ENCODE measurements around the gene FZR1. TPM values are rescaled to one million over a fixed set of nuclear protein-coding genes. Genes with fewer than 3 reads are reported as not detected.

Gene FZR1
- total and polyA plus RNA-seq, 9 of the 15 experiments (the other 6 are each of a cell fraction or from before 2014, with no cell fraction given): 0.18 to 48.0 (median 22.2) TPM

DNA sequence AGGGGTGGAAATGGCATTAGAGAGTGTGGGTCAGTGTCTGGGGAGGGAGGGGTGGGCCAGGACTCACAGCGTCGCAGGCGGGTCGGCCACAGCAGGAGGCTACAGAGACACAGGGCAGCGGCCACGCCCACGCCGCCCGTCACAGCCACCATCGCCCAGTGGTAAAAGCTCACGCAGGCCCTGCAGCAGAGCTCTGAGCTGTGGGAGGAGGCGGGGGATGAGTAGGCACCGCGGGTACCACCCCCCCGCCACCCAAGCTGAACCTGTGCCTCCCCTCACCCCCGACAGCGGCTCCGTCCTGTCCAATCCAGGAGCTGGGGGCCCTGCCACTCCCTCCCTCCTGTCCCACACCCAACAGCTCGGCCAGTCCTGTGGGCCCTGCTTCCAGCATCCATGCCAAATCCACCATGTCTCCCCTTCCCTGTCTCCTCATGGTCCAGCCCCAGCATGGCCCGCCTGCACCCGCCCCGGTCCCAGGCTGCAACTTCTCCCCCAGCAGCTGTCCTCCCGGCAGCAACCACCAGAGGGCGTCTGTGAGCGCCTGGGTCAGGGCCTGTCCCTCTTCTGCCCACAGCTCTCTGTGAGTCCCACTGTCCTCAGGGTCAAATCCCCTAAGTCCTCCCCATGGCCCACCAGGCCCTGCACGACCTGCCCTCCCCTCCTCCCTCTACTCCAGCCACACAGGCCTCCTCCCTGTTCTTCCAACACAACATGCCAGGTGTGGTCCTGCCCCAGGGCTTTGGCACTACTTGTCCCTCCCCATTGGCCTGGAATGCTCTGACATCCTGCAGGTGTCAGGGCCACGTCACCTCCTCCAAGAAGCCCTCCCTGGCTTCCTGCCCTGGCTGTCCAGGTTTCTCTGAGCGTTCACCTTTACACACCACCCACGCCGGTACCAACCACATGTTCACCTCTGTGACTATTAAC lies 38.9 kb downstream of the FZR1 start (continued):
- TF ChIP-seq, protein P1, sequence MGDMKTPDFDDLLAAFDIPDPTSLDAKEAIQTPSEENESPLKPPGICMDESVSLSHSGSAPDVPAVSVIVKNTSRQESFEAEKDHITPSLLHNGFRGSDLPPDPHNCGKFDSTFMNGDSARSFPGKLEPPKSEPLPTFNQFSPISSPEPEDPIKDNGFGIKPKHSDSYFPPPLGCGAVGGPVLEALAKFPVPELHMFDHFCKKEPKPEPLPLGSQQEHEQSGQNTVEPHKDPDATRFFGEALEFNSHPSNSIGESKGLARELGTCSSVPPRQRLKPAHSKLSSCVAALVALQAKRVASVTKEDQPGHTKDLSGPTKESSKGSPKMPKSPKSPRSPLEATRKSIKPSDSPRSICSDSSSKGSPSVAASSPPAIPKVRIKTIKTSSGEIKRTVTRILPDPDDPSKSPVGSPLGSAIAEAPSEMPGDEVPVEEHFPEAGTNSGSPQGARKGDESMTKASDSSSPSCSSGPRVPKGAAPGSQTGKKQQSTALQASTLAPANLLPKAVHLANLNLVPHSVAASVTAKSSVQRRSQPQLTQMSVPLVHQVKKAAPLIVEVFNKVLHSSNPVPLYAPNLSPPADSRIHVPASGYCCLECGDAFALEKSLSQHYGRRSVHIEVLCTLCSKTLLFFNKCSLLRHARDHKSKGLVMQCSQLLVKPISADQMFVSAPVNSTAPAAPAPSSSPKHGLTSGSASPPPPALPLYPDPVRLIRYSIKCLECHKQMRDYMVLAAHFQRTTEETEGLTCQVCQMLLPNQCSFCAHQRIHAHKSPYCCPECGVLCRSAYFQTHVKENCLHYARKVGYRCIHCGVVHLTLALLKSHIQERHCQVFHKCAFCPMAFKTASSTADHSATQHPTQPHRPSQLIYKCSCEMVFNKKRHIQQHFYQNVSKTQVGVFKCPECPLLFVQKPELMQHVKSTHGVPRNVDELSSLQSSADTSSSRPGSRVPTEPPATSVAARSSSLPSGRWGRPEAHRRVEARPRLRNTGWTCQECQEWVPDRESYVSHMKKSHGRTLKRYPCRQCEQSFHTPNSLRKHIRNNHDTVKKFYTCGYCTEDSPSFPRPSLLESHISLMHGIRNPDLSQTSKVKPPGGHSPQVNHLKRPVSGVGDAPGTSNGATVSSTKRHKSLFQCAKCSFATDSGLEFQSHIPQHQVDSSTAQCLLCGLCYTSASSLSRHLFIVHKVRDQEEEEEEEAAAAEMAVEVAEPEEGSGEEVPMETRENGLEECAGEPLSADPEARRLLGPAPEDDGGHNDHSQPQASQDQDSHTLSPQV (IDR thresholded peaks at IDR 0.05): no peak
- TF ChIP-seq ZNF124 (CRISPR knock-in tag; IDR thresholded peaks at IDR 0.05) (no peak), NCOA6 (IDR thresholded peaks at IDR 0.05) (no peak), NR2C1 (IDR thresholded peaks at IDR 0.05) (no peak), NR2C1 (tag; IDR thresholded peaks at IDR 0.05) (no peak), BCOR (IDR thresholded peaks at IDR 0.05) (peak; percentile 91), NCOA4 (IDR thresholded peaks at IDR 0.05; ENCODE audit: partially characterized antibody) (no peak), ZNF444 (CRISPR knock-in tag; IDR thresholded peaks at IDR 0.05) (no peak), FUS (optimal IDR thresholded peaks at IDR 0.05; ENCODE audit: low read depth, low read length) (no peak), DDX20 (tag; IDR thresholded peaks at IDR 0.05; ENCODE audit: low read depth) (no peak), PRMT5 (CRISPR knock-in tag; IDR thresholded peaks at IDR 0.05) (no peak), LEF1 (IDR thresholded peaks at IDR 0.05) (no peak), GATAD2B (IDR thresholded peaks at IDR 0.05; ENCODE audit: borderline replicate concordance) (no peak), GABPB2 (CRISPR knock-in tag; conservative IDR thresholded peaks at IDR 0.05) (no peak), RFX7 (CRISPR knock-in tag; IDR thresholded peaks at IDR 0.05) (no peak)
- TF ChIP-seq, protein P2, sequence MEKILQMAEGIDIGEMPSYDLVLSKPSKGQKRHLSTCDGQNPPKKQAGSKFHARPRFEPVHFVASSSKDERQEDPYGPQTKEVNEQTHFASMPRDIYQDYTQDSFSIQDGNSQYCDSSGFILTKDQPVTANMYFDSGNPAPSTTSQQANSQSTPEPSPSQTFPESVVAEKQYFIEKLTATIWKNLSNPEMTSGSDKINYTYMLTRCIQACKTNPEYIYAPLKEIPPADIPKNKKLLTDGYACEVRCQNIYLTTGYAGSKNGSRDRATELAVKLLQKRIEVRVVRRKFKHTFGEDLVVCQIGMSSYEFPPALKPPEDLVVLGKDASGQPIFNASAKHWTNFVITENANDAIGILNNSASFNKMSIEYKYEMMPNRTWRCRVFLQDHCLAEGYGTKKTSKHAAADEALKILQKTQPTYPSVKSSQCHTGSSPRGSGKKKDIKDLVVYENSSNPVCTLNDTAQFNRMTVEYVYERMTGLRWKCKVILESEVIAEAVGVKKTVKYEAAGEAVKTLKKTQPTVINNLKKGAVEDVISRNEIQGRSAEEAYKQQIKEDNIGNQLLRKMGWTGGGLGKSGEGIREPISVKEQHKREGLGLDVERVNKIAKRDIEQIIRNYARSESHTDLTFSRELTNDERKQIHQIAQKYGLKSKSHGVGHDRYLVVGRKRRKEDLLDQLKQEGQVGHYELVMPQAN (IDR thresholded peaks at IDR 0.05; ENCODE audit: borderline replicate concordance): peak; percentile 38; the same call in 1 of the 2 replicates
- TF ChIP-seq, protein P3, sequence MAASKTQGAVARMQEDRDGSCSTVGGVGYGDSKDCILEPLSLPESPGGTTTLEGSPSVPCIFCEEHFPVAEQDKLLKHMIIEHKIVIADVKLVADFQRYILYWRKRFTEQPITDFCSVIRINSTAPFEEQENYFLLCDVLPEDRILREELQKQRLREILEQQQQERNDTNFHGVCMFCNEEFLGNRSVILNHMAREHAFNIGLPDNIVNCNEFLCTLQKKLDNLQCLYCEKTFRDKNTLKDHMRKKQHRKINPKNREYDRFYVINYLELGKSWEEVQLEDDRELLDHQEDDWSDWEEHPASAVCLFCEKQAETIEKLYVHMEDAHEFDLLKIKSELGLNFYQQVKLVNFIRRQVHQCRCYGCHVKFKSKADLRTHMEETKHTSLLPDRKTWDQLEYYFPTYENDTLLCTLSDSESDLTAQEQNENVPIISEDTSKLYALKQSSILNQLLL (CRISPR knock-in tag; IDR thresholded peaks at IDR 0.05; ENCODE audit: borderline replicate concordance): no peak
- TF ChIP-seq, protein P4, sequence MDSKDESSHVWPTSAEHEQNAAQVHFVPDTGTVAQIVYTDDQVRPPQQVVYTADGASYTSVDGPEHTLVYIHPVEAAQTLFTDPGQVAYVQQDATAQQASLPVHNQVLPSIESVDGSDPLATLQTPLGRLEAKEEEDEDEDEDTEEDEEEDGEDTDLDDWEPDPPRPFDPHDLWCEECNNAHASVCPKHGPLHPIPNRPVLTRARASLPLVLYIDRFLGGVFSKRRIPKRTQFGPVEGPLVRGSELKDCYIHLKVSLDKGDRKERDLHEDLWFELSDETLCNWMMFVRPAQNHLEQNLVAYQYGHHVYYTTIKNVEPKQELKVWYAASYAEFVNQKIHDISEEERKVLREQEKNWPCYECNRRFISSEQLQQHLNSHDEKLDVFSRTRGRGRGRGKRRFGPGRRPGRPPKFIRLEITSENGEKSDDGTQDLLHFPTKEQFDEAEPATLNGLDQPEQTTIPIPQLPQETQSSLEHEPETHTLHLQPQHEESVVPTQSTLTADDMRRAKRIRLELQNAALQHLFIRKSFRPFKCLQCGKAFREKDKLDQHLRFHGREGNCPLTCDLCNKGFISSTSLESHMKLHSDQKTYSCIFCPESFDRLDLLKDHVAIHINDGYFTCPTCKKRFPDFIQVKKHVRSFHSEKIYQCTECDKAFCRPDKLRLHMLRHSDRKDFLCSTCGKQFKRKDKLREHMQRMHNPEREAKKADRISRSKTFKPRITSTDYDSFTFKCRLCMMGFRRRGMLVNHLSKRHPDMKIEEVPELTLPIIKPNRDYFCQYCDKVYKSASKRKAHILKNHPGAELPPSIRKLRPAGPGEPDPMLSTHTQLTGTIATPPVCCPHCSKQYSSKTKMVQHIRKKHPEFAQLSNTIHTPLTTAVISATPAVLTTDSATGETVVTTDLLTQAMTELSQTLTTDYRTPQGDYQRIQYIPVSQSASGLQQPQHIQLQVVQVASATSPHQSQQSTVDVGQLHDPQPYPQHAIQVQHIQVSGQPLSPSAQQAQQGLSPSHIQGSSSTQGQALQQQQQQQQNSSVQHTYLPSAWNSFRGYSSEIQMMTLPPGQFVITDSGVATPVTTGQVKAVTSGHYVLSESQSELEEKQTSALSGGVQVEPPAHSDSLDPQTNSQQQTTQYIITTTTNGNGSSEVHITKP (IDR thresholded peaks at IDR 0.05; ENCODE audit: partially characterized antibody): peak; percentile 55
